ENCODE results near the gene LCE3B.

LCE3B gene

GRCh38 chr1:152663098-152663497, 49.5 kb downstream of the LCE3B start, which contains the start of gene LCE2D:
TSS of gene LCE2D (plus strand) at chr1:152663380. CDS start at chr1:152664106, 726 bp downstream.
- DNase-seq (ENCODE audit: insufficient read length), result no peak
- no peak for FAIRE-seq
- no peak for TF ChIP-seq POLR2A (IDR thresholded peaks at IDR 0.05; ENCODE audit: low read depth, low read length)
- no peak for TF ChIP-seq TAF1 (IDR thresholded peaks at IDR 0.05; ENCODE audit: borderline replicate concordance, low read depth, low read length)
- TF ChIP-seq POLR2AphosphoS5 (IDR thresholded peaks at IDR 0.05; ENCODE audit: low read depth, low read length), result no peak

All from GM12892 (cell line).